CD4-positive, alpha-beta T cell (primary cell): ENCODE measurements around the gene PPIP5K2. TPM values are rescaled to one million over a fixed set of nuclear protein-coding genes. Genes with fewer than 3 reads are reported as not detected.
A peak's percentile ranks its signal among the peaks of the same experiment; 100 is the strongest.

Experiments used
- ATAC-seq: fragments of 200-7000 bp; cut with Tn5 transposase; one replicate; pipeline ENCODE4 v1.10.0; 2022; ENCODE audit warnings: mild to moderate bottlenecking; ENCODE audit not compliant: poor library complexity
- CTCF ChIA-PET: fragments of 350-600 bp; sonication (Branson Sonifier 250); formaldehyde crosslinking; loops from one replicate; lab custom pipeline; 2021; ENCODE audit warnings: antibody characterized with exemption, inconsistent platforms; lab: Charles Lee
- POLR2A ChIA-PET: fragments of 350-600 bp; sonication (Branson Sonifier 250); formaldehyde crosslinking; loops from one replicate; lab custom pipeline; 2021; ENCODE audit warnings: antibody characterized with exemption, inconsistent platforms; lab: Charles Lee
- DNase-seq, 14 experiments: peaks; one replicate each; pipeline ENCODE4 v3.0.0-alpha.2; 2013 to 2020; ENCODE audit warnings: mixed read lengths in 2 of 14
- H3K27ac ChIP-seq, 2 donors: one replicate each; pipeline versions ENCODE4 v1.5.1 to v1.7.0; 2013; ENCODE audit warnings: low read length in 2 of 2, low read depth in 1 of 2, mild to moderate bottlenecking in 1 of 2
- H3K27me3 ChIP-seq, 2 experiments: 1 replicate in 1 of 2; 2 replicates in 1 of 2; pipeline versions ENCODE4 v1.6.1 to v1.7.0; 2013; ENCODE audit warnings: low read length in 2 of 2, control low read depth in 1 of 2, mild to moderate bottlenecking in 1 of 2, moderate library complexity in 1 of 2; ENCODE audit not compliant: insufficient read depth in 2 of 2, control insufficient read depth in 1 of 2
- H3K36me3 ChIP-seq: one replicate; pipeline ENCODE4 v1.6.1; 2013; ENCODE audit warnings: low read length, control low read depth; ENCODE audit not compliant: insufficient read depth
- H3K4me1 ChIP-seq: one replicate; pipeline ENCODE4 v1.6.1; 2013; ENCODE audit warnings: low read length, control low read depth; ENCODE audit not compliant: insufficient read depth
- H3K4me3 ChIP-seq: one replicate; pipeline ENCODE4 v1.5.1; 2013; ENCODE audit warnings: mild to moderate bottlenecking, low read length, moderate library complexity
- H3K9me3 ChIP-seq, 2 experiments: 1 replicate in 1 of 2; 2 replicates in 1 of 2; pipeline versions ENCODE4 v1.6.1 to v1.7.0; 2013; ENCODE audit warnings: low read length in 2 of 2, mild to moderate bottlenecking in 2 of 2, control low read depth in 1 of 2, moderate library complexity in 1 of 2; ENCODE audit not compliant: control insufficient read depth in 1 of 2, insufficient read depth in 1 of 2
- H3K27ac Mint-ChIP-seq: one replicate; pipeline ENCODE4 v1.8.0; 2020; ENCODE audit warnings: mixed read lengths
- H3K27me3 Mint-ChIP-seq: one replicate; pipeline ENCODE4 v1.8.0; 2021; ENCODE audit warnings: mixed read lengths
- H3K36me3 Mint-ChIP-seq: one replicate; pipeline ENCODE4 v1.8.0; 2021; ENCODE audit warnings: low read depth, mixed read lengths
- H3K4me1 Mint-ChIP-seq: one replicate; pipeline ENCODE4 v1.8.0; 2021; ENCODE audit warnings: low read depth, mixed read lengths
- H3K4me3 Mint-ChIP-seq: one replicate; pipeline ENCODE4 v1.8.0; 2020; ENCODE audit warnings: mild to moderate bottlenecking, mixed read lengths
- H3K9me3 Mint-ChIP-seq: one replicate; pipeline ENCODE4 v1.8.0; 2020; ENCODE audit warnings: mixed read lengths
- CTCF ChIP-seq: fragments of 200-600 bp; IDR thresholded peaks from one replicate; pipeline ENCODE4 v1.8.0; 2022; ENCODE audit warnings: antibody characterized with exemption, mild to moderate bottlenecking
- intact Hi-C, 2 experiments: fragments of 100-400 bp; cut with DNase I in 1 of 2; cut with micrococcal nuclease in 1 of 2; formaldehyde crosslinking; loops; one replicate each; pipeline versions ENCODE4 v1.15.1 to v1.9.0; 2023 to 2025; cut with DNase I, micrococcal nuclease
- total RNA-seq, 174 experiments: library from RNA in 2 of 174; stranded (reverse) in 2 of 174; gene quantifications; one replicate each; pipeline ENCODE4 v1.2.3 and lab custom pipeline; 2021 to 2026

PPIP5K2 gene
- total RNA-seq, 2 experiments from 2014 or later, result 40.4 to 45.6 TPM

GRCh38 chr5:103133231-103133630, 13.1 kb downstream of the PPIP5K2 start:
- intact Hi-C loops, result no loop called here
- DNase-seq, result no peak
- Mint-ChIP-seq H3K4me1 (peaks cover 52% of the 10 kb centered on the region), H3K9me3 (no peaks in the 10 kb centered on the region), H3K27me3 (no peaks in the 10 kb centered on the region), H3K27ac (peak overlapping the region; percentile 55), H3K36me3 (peaks cover 45% of the 10 kb centered on the region), H3K4me3 (no peak overlapping the region)
- Histone ChIP-seq H3K4me3 (no peak overlapping the region), H3K27ac (no peak overlapping the region), H3K36me3 (peaks cover 9% of the 10 kb centered on the region), H3K9me3 (no peaks in the 10 kb centered on the region), H3K27me3 (no peaks in the 10 kb centered on the region), H3K4me1 (no peaks in the 10 kb centered on the region)
- no peak for TF ChIP-seq CTCF
- no peak for ATAC-seq
- CTCF ChIA-PET, result interaction anchor here (1.2 kb wide), 1 partner anchor 13 kb away, joined by 3 read pairs; the partner anchor contains the start of genes GIN1 and PPIP5K2
- POLR2A ChIA-PET, result interaction anchor here (1.7 kb wide), 1 partner anchor 13 kb away, joined by 11 read pairs; the partner anchor contains the start of genes GIN1 and PPIP5K2

GRCh38 chr5:103135461-103135860, 15.4 kb downstream of the PPIP5K2 start:
- peaks cover 43% of the 10 kb centered on the region for H3K4me1 Mint-ChIP-seq
- POLR2A ChIA-PET, result interaction anchor here (1.0 to 1.2 kb wide), 2 partner anchors 15 to 45 kb away, joined by 3 to 5 read pairs; partner anchors contain the start of genes GIN1 and PPIP5K2
- no peaks in the 10 kb centered on the region for H3K9me3 ChIP-seq
- H3K27me3 Mint-ChIP-seq, result no peaks in the 10 kb centered on the region
- intact Hi-C loops, result loop anchor here in 1 of 2 experiments (5.0 kb wide), 1 partner anchor 63 kb away; no protein-coding TSS in a partner anchor
- peaks cover 27% of the 10 kb centered on the region for H3K36me3 ChIP-seq
- H3K27ac ChIP-seq, result no peak overlapping the region
- no peak overlapping the region for H3K4me3 Mint-ChIP-seq
- peaks cover 57% of the 10 kb centered on the region for H3K36me3 Mint-ChIP-seq
- no peak overlapping the region for H3K27ac Mint-ChIP-seq
- ATAC-seq (no peak), DNase-seq (no peak)
- H3K9me3 Mint-ChIP-seq, result no peaks in the 10 kb centered on the region
- no peaks in the 10 kb centered on the region for H3K4me1 ChIP-seq
- no peak overlapping the region for H3K4me3 ChIP-seq
- TF ChIP-seq CTCF, result no peak
- CTCF ChIA-PET, result no interaction called here
- no peaks in the 10 kb centered on the region for H3K27me3 ChIP-seq

- Histone ChIP-seq H3K4me3 (no peak overlapping the region), H3K4me1 (no peaks in the 10 kb centered on the region), H3K27me3 (no peaks in the 10 kb centered on the region), H3K9me3 (no peaks in the 10 kb centered on the region), H3K36me3 (peaks cover 21% of the 10 kb centered on the region), H3K27ac (no peak overlapping the region)
- intact Hi-C loops, result loop anchor here (2.0 to 5.0 kb wide), 5 partner anchors 66 to 553 kb away; no protein-coding TSS in a partner anchor
- Mint-ChIP-seq H3K9me3 (no peaks in the 10 kb centered on the region), H3K4me3 (no peak overlapping the region), H3K27me3 (no peaks in the 10 kb centered on the region), H3K27ac (no peak overlapping the region), H3K36me3 (peaks cover 47% of the 10 kb centered on the region), H3K4me1 (peaks cover 21% of the 10 kb centered on the region)
- no peak for TF ChIP-seq CTCF
- ChIA-PET CTCF (interaction anchor here (1.4 to 2.6 kb wide), 3 partner anchors 12 to 357 kb away, joined by 4 to 12 read pairs (median 6); no protein-coding TSS in a partner anchor), POLR2A (interaction anchor here (0.9 kb wide), 1 partner anchor 18 kb away, joined by 5 read pairs; the partner anchor contains the start of genes GIN1 and PPIP5K2)
- DNase-seq, result no peak
- no peak for ATAC-seq
These were observed 18.1 kb downstream of the PPIP5K2 start for GRCh38 chr5:103138202-103138690.
